HEK293 (cell line): ENCODE results near the gene CHRNA7.

Experiments used
- CTCF ChIA-PET: fragments of 350-600 bp; formaldehyde crosslinking; extraction: SDS; loops from one replicate; lab custom pipeline; 2021; ENCODE audit warnings: antibody characterized with exemption; lab: Yijun Ruan, JAX
- POLR2A ChIA-PET: fragments of 300-600 bp; formaldehyde crosslinking; extraction: SDS; loops from one replicate; lab custom pipeline; 2020; ENCODE audit warnings: antibody characterized with exemption, inconsistent platforms; lab: Yijun Ruan, JAX
- H3K27ac ChIP-seq: fragments of 200-500 bp; sonication (Bioruptor generic); 2 replicates; pipeline ENCODE4 v1.5.1; 2014; ENCODE audit warnings: low read depth, low read length, control low read depth, inconsistent platforms; ENCODE audit errors: extremely low read depth
- H3K36me3 ChIP-seq, 2 experiments: fragments of 200-500 bp in 1 of 2; sonication (Bioruptor generic) in 1 of 2; 1 replicate in 1 of 2; 2 replicates in 1 of 2; pipeline ENCODE4 v1.5.1; 2014 to 2017; ENCODE audit warnings: inconsistent platforms in 2 of 2, low read length in 2 of 2; ENCODE audit not compliant: control insufficient read depth in 2 of 2, insufficient read depth in 1 of 2
- H3K4me1 ChIP-seq: fragments of 200-500 bp; sonication (Bioruptor generic); 2 replicates; pipeline ENCODE4 v1.5.1; 2014; ENCODE audit warnings: mild to moderate bottlenecking, low read length, inconsistent platforms; ENCODE audit not compliant: control insufficient read depth, insufficient read depth
- H3K4me3 ChIP-seq: 2 replicates; pipeline ENCODE4 v1.5.1; 2011; ENCODE audit warnings: low read depth, mild to moderate bottlenecking, control low read depth, low read length, moderate library complexity
- H3K9me3 ChIP-seq: fragments of 200-500 bp; sonication (Bioruptor generic); 2 replicates; pipeline ENCODE4 v1.5.1; 2014; ENCODE audit warnings: low read depth, low read length, inconsistent platforms; ENCODE audit not compliant: control insufficient read depth, insufficient read depth
- IKZF3 ChIP-seq: fragments of 450-650 bp; IDR thresholded peaks from 2 replicates; pipeline ENCODE4 v1.5.0; 2018; ENCODE audit warnings: missing biosample characterization, mild to moderate bottlenecking, missing genetic modification characterization, moderate library complexity
- OSR2 ChIP-seq: fragments of 450-650 bp; formaldehyde crosslinking; IDR thresholded peaks from 2 replicates; pipeline ENCODE4 v1.5.1; 2016; ENCODE audit warnings: missing biosample characterization, missing genetic modification characterization
- RBAK ChIP-seq: fragments of 450-650 bp; formaldehyde crosslinking; IDR thresholded peaks from 2 replicates; pipeline ENCODE4 v1.5.1; 2016; ENCODE audit warnings: missing biosample characterization, missing genetic modification characterization
- SCRT1 ChIP-seq: fragments of 450-650 bp; formaldehyde crosslinking; IDR thresholded peaks from 2 replicates; pipeline ENCODE4 v1.5.1; 2016; ENCODE audit warnings: missing biosample characterization, missing genetic modification characterization, borderline replicate concordance
- SCRT2 ChIP-seq: fragments of 450-650 bp; formaldehyde crosslinking; IDR thresholded peaks from 2 replicates; pipeline ENCODE4 v1.5.1; 2016; ENCODE audit warnings: missing biosample characterization, missing genetic modification characterization
- ZBTB8A ChIP-seq: fragments of 450-650 bp; formaldehyde crosslinking; IDR thresholded peaks from 2 replicates; pipeline ENCODE4 v1.5.1; 2016; ENCODE audit warnings: missing biosample characterization, missing genetic modification characterization
- ZFP41 ChIP-seq: fragments of 450-650 bp; formaldehyde crosslinking; IDR thresholded peaks from 2 replicates; pipeline ENCODE4 v1.5.1; 2016; ENCODE audit warnings: missing biosample characterization, missing genetic modification characterization, borderline replicate concordance
- ZNF146 ChIP-seq: fragments of 450-650 bp; formaldehyde crosslinking; IDR thresholded peaks from 2 replicates; pipeline ENCODE4 v1.5.1; 2016; ENCODE audit warnings: missing biosample characterization, missing genetic modification characterization
- ZNF184 ChIP-seq: fragments of 450-650 bp; IDR thresholded peaks from 2 replicates; pipeline ENCODE4 v1.5.1; 2018; ENCODE audit warnings: missing biosample characterization, mild to moderate bottlenecking, missing genetic modification characterization
- ZNF23 ChIP-seq: fragments of 450-650 bp; formaldehyde crosslinking; IDR thresholded peaks from 2 replicates; pipeline ENCODE4 v1.5.1; 2016; ENCODE audit warnings: missing biosample characterization, missing genetic modification characterization, borderline replicate concordance
- ZNF416 ChIP-seq: fragments of 450-650 bp; formaldehyde crosslinking; IDR thresholded peaks from 2 replicates; pipeline ENCODE4 v1.5.1; 2016; ENCODE audit warnings: missing biosample characterization, missing genetic modification characterization
- ZNF664 ChIP-seq: fragments of 450-650 bp; formaldehyde crosslinking; IDR thresholded peaks from 2 replicates; pipeline ENCODE4 v1.5.1; 2016; ENCODE audit warnings: missing biosample characterization, missing genetic modification characterization
- TF ChIP-seq, protein P1 (sequence below): fragments of 450-650 bp; formaldehyde crosslinking; IDR thresholded peaks from 2 replicates; pipeline ENCODE4 v1.5.1; 2016; ENCODE audit warnings: missing biosample characterization, missing genetic modification characterization
- TF ChIP-seq, protein P2 (sequence below): fragments of 450-650 bp; formaldehyde crosslinking; IDR thresholded peaks from 2 replicates; pipeline ENCODE4 v1.5.1; 2016; ENCODE audit warnings: missing biosample characterization, missing genetic modification characterization
- TF ChIP-seq, protein P3 (sequence below): fragments of 450-650 bp; formaldehyde crosslinking; IDR thresholded peaks from 2 replicates; pipeline ENCODE4 v1.5.1; 2016; ENCODE audit warnings: missing biosample characterization, missing genetic modification characterization
- TF ChIP-seq, protein P4 (sequence below): fragments of 450-650 bp; formaldehyde crosslinking; IDR thresholded peaks from 2 replicates; pipeline ENCODE4 v1.5.1; 2016; ENCODE audit warnings: missing biosample characterization, missing genetic modification characterization

CHRNA7 gene

DNA sequence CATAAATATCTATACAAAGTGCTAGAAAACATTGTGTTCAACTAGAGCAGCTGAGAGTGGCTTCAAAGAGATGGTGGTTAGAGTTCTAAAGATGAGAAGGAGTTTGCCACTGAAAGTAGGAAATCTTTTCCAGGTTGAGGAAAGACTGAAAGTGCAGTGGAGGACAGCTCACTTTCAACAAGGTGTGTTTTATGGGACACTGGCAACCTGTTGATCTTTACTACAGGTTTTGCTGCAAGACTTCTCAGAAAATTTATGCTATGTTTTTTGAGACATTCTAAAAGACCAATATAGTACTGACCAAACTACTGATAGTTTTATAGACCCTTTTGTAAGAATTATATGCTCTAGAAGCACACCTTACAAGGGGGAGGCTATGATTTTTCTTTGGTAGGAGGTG is 3.8 kb downstream of the CHRNA7 start:
- Histone ChIP-seq H3K9me3 (no peaks in the 10 kb centered on the region), H3K4me1 (no peaks in the 10 kb centered on the region), H3K36me3 (no peaks in the 10 kb centered on the region), H3K4me3 (no peak overlapping the region), H3K27ac (no peak overlapping the region)
- ChIA-PET POLR2A (no interaction called here), CTCF (no interaction called here)
- TF ChIP-seq SCRT2 (tag by site-specific recombination) = peak; percentile 88
- TF ChIP-seq ZBTB8A (tag by site-specific recombination) = no peak
- TF ChIP-seq SCRT1 (tag by site-specific recombination) = peak; percentile 76; the same call in 1 of the 2 replicates

DNA sequence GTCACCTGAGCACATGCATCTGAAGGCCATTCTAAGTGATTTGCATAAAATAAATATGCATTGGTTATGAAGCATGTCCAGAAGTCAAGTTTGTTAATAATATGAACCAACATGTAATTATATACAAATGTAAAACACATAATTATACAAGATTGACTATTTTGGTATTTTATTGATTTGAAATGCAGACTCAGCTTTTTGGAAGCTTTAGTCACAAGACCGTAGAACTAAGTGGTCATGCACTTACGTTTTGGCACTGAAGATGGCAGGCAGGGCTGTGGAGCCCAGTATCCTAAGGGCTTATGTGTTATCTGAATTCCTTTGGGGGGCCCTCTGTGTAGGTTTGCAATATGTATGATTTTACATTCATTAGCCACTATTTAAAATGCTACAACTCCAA is 5.0 kb downstream of the CHRNA7 start:
- H3K4me1 ChIP-seq = no peaks in the 10 kb centered on the region
- H3K4me3 ChIP-seq = no peak overlapping the region
- H3K36me3 ChIP-seq = no peaks in the 10 kb centered on the region
- ChIA-PET POLR2A (no interaction called here), CTCF (no interaction called here)
- TF ChIP-seq IKZF3 (tag by site-specific recombination) (no peak), RBAK (tag by site-specific recombination) (no peak), ZFP41 (tag by site-specific recombination) (no peak)
- TF ChIP-seq, protein P1, sequence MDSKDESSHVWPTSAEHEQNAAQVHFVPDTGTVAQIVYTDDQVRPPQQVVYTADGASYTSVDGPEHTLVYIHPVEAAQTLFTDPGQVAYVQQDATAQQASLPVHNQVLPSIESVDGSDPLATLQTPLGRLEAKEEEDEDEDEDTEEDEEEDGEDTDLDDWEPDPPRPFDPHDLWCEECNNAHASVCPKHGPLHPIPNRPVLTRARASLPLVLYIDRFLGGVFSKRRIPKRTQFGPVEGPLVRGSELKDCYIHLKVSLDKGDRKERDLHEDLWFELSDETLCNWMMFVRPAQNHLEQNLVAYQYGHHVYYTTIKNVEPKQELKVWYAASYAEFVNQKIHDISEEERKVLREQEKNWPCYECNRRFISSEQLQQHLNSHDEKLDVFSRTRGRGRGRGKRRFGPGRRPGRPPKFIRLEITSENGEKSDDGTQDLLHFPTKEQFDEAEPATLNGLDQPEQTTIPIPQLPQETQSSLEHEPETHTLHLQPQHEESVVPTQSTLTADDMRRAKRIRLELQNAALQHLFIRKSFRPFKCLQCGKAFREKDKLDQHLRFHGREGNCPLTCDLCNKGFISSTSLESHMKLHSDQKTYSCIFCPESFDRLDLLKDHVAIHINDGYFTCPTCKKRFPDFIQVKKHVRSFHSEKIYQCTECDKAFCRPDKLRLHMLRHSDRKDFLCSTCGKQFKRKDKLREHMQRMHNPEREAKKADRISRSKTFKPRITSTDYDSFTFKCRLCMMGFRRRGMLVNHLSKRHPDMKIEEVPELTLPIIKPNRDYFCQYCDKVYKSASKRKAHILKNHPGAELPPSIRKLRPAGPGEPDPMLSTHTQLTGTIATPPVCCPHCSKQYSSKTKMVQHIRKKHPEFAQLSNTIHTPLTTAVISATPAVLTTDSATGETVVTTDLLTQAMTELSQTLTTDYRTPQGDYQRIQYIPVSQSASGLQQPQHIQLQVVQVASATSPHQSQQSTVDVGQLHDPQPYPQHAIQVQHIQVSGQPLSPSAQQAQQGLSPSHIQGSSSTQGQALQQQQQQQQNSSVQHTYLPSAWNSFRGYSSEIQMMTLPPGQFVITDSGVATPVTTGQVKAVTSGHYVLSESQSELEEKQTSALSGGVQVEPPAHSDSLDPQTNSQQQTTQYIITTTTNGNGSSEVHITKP = no peak
- TF ChIP-seq, protein P2, sequence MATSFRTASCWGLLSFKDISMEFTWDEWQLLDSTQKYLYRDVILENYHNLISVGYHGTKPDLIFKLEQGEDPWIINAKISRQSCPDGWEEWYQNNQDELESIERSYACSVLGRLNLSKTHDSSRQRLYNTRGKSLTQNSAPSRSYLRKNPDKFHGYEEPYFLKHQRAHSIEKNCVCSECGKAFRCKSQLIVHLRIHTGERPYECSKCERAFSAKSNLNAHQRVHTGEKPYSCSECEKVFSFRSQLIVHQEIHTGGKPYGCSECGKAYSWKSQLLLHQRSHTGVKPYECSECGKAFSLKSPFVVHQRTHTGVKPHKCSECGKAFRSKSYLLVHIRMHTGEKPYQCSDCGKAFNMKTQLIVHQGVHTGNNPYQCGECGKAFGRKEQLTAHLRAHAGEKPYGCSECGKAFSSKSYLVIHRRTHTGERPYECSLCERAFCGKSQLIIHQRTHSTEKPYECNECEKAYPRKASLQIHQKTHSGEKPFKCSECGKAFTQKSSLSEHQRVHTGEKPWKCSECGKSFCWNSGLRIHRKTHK (tag by site-specific recombination) = no peak
- TF ChIP-seq, protein P3, sequence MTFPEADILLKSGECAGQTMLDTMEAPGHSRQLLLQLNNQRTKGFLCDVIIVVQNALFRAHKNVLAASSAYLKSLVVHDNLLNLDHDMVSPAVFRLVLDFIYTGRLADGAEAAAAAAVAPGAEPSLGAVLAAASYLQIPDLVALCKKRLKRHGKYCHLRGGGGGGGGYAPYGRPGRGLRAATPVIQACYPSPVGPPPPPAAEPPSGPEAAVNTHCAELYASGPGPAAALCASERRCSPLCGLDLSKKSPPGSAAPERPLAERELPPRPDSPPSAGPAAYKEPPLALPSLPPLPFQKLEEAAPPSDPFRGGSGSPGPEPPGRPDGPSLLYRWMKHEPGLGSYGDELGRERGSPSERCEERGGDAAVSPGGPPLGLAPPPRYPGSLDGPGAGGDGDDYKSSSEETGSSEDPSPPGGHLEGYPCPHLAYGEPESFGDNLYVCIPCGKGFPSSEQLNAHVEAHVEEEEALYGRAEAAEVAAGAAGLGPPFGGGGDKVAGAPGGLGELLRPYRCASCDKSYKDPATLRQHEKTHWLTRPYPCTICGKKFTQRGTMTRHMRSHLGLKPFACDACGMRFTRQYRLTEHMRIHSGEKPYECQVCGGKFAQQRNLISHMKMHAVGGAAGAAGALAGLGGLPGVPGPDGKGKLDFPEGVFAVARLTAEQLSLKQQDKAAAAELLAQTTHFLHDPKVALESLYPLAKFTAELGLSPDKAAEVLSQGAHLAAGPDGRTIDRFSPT = no peak
- TF ChIP-seq, all 188 proteins: peak for 0
- no peaks in the 10 kb centered on the region for H3K9me3 ChIP-seq
- no peak overlapping the region for H3K27ac ChIP-seq

DNA sequence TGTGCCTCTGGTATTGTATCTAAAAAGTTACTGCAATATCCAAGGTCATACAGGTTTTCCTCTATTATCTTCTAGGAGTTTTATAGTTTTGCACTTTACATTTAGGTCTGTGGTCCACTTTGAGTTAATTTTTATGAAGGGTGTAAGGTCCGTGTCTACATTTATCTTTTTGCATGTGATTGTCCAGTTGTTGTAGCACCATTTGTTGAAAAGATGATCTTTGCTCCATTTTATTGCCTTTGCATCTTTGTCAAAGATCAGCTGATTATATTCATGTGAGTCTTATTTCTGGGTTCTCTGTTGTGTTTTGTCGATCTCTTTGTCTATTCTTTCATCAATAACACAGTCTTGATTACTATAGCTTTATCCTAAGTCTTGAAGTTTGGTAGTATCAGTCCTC is 6.7 kb downstream of the CHRNA7 start:
- Histone ChIP-seq H3K36me3 (no peaks in the 10 kb centered on the region), H3K4me1 (no peaks in the 10 kb centered on the region), H3K9me3 (no peaks in the 10 kb centered on the region), H3K27ac (no peak overlapping the region), H3K4me3 (no peak overlapping the region)
- CTCF ChIA-PET = interaction anchor here (0.7 kb wide), 1 partner anchor 8 kb away, joined by 3 read pairs; no protein-coding TSS in a partner anchor
- POLR2A ChIA-PET = no interaction called here
- TF ChIP-seq, protein P4, sequence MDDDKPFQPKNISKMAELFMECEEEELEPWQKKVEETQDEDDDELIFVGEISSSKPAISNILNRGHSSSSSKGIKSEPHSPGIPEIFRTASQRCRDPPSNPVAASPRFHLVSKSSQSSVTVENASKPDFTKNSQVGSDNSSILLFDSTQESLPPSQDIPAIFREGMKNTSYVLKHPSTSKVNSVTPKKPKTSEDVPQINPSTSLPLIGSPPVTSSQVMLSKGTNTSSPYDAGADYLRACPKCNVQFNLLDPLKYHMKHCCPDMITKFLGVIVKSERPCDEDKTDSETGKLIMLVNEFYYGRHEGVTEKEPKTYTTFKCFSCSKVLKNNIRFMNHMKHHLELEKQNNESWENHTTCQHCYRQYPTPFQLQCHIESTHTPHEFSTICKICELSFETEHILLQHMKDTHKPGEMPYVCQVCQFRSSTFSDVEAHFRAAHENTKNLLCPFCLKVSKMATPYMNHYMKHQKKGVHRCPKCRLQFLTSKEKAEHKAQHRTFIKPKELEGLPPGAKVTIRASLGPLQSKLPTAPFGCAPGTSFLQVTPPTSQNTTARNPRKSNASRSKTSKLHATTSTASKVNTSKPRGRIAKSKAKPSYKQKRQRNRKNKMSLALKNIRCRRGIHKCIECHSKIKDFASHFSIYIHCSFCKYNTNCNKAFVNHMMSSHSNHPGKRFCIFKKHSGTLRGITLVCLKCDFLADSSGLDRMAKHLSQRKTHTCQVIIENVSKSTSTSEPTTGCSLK (tag by site-specific recombination) = no peak
- TF ChIP-seq ZNF664 (tag by site-specific recombination) = no peak
- TF ChIP-seq ZNF23 = no peak
- no peak for TF ChIP-seq SCRT1 (tag by site-specific recombination)
- no peak for TF ChIP-seq OSR2 (tag by site-specific recombination)
- no peak for TF ChIP-seq ZNF146 (tag by site-specific recombination)
- no peak for TF ChIP-seq ZNF416 (tag by site-specific recombination)
- no peak for TF ChIP-seq ZNF184 (tag by site-specific recombination)
